Fibroblast of skin of left biceps (primary cell): ENCODE results near the gene VEGFB.
A peak's percentile ranks its signal among the peaks of the same experiment; 100 is the strongest.

Experiments used
- DNase-seq, 2 experiments: peaks; one replicate each; pipeline ENCODE4 v3.0.0-alpha.2; 2013; ENCODE audit warnings: low read depth in 2 of 2

The VEGFB gene

GRCh38 chr11:64283092-64283491, 48.7 kb downstream of the VEGFB start:
- no peak for DNase-seq

GRCh38 chr11:64284048-64284961, 49.9 kb downstream of the VEGFB start, which contains the start of gene BAD:
BAD (minus strand) TSS chr11:64284665; CDS start chr11:64284368, 297 bp downstream.
- peak; percentile 67 to 68 for DNase-seq

GRCh38 chr11:64284962-64285884, 50.8 kb downstream of the VEGFB start, which contains the start of gene GPR137:
GPR137 (plus strand) TSS chr11:64285848; CDS start chr11:64286525, 677 bp downstream.
- DNase-seq: peak in 1 of 2 experiments; percentile 36

- DNase-seq: no peak
These were observed 51.8 kb downstream of the VEGFB start for GRCh38 chr11:64285885-64286800.

- no peak for DNase-seq
These were observed 52.4 kb downstream of the VEGFB start for GRCh38 chr11:64286801-64287159.

GRCh38 chr11:64287676-64288352, 53.4 kb downstream of the VEGFB start:
- DNase-seq: no peak

GRCh38 chr11:64288353-64288750, 54.0 kb downstream of the VEGFB start:
- DNase-seq: no peak
